Measurements from ENCODE around the gene CATSPERE.

DNA sequence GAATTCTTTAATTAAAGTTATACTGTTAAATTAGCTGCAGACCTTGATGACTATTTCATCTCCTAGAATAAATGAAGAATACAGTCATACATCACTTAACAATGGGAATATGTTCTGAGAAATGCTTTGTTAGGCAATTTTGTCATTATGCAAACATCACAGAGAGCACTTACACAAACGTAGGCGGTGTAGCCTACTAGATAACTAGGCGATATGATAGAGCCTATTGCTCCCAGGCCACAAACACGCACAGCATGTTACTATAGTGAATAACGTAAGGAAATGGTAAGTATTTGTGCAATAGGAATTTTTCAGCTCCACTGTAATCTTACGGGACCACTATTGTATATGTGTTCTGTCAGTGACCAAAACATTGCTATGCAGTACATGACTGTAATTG, 154.2 kb downstream of the CATSPERE start:
- no peak for TF ChIP-seq CEBPB (IDR thresholded peaks at IDR 0.05; ENCODE audit: low read depth, low read length)
- no peak for TF ChIP-seq EZH2 (IDR thresholded peaks at IDR 0.05; ENCODE audit: low read depth, low read length, severe bottlenecking)
- TF ChIP-seq TAF1 (IDR thresholded peaks at IDR 0.05; ENCODE audit: low read depth, low read length), result no peak
